GM12874 (cell line): ENCODE measurements around the gene RMI1.

Source experiments
- TF ChIP-seq, protein P1 (sequence below): IDR thresholded peaks from 2 replicates; pipeline ENCODE4 v1.5.1; 2011; ENCODE audit warnings: low read depth, mild to moderate bottlenecking, control low read depth, low read length, moderate library complexity; ENCODE audit not compliant: insufficient read depth

Gene RMI1

DNA sequence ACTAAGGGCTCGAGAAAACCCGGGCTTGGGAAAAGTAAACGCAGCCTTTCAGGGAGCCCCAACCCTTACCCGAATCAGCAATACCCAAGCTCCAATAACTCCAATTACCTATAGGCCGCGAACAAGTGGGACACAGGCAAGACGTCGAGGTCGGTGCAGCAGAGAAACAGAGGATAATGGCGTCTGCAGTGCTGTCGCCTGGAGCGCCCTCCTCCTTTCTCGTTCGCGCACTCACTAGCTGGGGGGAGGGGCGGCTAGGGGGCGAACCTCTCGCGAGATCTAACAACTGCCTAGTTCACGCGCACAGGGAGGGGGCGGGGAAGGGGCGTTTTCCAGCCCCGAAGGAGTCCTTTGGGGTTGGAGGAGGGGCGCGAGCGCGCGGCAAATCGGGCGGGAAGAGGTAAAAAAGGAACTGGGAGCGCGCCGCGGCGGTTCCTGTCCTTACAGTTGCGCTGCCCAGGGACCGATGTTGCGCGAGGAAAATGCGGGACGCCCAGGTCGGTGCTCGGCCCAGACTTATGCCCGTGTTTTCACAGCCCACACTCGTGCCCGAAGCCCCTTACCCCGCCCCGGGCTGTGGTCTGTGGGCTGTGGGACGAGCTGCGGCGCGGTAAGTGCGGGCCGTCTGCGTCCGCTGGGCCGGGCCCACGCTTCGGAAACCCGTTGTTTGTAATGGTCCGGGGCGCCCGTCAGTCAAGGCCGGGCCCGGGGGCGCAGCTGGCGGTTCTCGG is at the start of gene RMI1:
Gene RMI1 (plus strand): TSS at position 411 of the 731 bp plus-strand sequence. CDS start 20,182 bp downstream, outside the sequence.
- TF ChIP-seq, protein P1, sequence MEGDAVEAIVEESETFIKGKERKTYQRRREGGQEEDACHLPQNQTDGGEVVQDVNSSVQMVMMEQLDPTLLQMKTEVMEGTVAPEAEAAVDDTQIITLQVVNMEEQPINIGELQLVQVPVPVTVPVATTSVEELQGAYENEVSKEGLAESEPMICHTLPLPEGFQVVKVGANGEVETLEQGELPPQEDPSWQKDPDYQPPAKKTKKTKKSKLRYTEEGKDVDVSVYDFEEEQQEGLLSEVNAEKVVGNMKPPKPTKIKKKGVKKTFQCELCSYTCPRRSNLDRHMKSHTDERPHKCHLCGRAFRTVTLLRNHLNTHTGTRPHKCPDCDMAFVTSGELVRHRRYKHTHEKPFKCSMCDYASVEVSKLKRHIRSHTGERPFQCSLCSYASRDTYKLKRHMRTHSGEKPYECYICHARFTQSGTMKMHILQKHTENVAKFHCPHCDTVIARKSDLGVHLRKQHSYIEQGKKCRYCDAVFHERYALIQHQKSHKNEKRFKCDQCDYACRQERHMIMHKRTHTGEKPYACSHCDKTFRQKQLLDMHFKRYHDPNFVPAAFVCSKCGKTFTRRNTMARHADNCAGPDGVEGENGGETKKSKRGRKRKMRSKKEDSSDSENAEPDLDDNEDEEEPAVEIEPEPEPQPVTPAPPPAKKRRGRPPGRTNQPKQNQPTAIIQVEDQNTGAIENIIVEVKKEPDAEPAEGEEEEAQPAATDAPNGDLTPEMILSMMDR: no peak

DNA sequence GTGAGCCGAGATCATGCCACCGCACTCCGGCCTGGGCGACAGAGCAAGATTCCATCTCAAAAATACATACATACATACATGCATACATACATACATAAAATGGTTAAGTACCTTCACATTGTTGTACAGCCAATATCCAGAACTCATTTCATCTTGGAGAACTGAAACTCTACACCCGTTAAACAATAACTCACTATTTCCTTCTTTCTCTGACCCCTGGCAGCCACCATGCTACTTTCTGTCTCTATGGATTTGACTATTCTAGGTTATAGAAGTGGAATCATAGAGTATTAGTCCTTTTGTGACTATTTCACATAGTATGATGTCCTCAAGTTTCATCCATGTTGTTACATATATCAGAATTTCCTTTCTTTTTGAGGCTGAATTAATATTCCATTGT is 49.7 kb upstream of the RMI1 start:
- TF ChIP-seq, protein P1: no peak

DNA sequence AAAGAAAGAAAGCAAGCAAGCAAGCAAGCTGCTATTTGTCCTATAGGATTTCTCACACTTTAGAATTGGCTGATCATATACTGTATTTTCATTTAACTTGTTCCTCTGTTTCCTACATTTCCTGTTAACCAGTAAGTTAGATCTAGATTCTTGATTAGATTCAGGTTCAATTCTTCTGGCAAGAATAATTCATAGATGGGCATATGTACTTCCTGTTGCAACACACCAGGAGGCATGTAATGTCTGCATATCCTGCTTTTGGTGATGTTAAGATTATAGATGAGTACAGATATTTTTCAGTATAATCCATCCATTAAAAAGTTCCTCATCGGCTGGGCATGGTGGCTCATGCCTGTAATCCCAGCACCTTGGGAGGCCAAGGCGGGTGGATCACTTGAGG is 48.6 kb upstream of the RMI1 start:
- TF ChIP-seq, protein P1: no peak

DNA sequence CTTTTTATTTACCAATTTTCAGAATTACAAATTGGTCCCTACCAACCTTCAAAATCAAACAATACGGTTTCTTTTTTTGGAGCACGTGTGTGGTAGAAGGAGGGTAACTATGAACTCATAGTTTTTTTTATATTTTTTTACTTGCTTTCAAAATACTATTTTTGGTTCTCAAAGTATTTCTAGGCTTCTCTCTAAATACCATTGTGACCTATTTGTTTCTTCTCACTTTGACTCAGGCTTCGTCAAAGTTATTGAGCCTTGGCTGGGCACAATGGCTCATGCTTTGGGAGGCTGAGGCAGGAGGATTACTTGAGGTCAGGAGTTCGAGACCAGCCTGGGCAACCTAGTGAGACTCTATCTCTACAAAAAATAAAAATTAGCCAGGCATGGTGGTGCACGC is 47.8 kb upstream of the RMI1 start:
- TF ChIP-seq, protein P1: no peak

DNA sequence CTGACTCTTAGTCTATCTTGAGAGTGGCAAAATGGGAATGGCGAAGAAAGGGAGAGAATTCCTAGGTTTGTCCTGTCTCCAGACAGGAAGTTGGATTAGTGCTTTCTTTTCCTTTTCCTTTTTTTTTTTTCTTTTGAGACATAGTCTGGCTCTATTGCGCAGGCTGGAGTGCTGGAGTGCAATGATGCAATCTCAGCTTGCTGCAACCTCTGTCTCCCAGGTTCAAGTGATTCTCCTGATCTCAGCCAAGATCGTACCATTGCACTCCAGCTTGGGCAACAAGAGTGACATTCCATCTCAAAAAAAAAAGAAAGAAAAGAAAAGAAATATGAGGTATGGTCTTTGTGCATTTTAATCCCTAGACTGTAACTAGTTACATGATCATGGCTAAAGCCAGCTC is 46.8 kb upstream of the RMI1 start:
- TF ChIP-seq, protein P1: no peak

DNA sequence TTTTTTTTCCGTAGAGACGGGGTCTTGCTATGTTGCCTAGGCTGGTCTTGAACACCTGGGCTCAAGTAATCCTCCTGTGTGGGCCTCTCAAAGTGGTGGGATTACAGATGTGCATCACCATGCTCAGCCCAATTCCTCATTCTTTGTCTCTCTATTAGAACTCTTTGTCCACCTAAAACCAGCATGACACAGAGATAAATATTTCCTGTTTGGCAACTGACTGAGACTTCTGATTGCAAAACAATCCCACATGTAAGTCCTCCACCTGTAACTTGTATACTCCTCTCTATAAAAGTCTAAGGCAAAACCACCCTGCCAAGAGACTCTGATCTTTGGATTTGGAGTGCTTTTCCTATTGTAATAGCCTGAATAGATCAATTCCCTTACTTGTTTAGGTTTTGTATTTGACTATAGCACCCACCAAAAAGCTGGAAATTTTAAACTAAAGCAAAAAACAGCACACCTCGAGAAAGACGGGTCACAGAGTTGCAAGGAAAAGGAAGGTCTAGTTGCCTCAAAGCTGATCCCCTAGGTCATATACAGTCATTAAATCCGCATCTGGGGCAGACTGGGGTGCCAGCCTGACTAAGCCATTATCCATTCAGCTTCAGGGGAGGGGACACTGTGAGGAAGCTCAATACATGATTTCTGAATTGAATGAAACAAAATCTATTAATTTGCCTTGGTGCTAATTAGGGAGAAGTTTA is 45.9 kb upstream of the RMI1 start:
- TF ChIP-seq, protein P1: no peak

DNA sequence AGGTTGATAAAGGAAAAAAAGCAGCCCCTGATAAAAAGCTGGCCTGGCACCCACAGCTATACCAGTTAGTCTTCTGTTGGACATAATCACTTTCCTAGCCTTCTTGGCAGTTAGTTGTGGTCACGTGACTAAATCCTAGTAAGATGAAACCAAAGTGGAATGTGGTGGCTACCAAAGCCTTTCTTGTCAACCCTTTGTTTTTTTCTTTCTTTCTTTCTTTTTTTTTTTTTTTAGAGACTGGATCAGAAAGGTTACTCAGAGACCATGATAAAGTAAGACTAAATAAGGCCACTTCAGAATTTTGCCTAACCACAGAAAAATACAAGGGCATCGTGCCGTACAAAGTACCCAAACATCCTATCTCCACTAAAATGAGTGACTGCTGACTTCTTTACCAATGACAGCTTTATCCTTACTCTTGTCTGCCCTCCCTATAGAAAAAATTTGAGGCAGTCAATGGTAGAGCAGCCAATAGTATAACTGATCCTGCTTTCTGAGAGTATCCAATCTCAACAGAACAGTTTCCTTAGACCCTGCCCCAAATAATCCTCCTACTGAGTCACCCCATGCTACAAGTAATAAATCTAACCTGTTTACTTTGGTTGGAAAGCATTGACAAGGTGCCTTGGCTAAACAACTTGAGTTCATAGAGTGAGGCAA is 45.2 kb upstream of the RMI1 start:
- TF ChIP-seq, protein P1: no peak
